SK-N-SH (cell line): Measurements from ENCODE around the gene CAPS.

Experiments used
- CTCF ChIP-seq: fragments of 200-600 bp; sonication (generic); IDR thresholded peaks from 2 replicates; pipeline ENCODE4 v1.6.1; 2017; ENCODE audit warnings: antibody characterized with exemption, mild to moderate bottlenecking, moderate library complexity
- POLR2AphosphoS5 ChIP-seq: IDR thresholded peaks from 2 replicates; pipeline ENCODE4 v1.6.1; 2012; ENCODE audit warnings: low read depth, low read length
- RAD21 ChIP-seq: IDR thresholded peaks from 2 replicates; pipeline ENCODE4 v1.6.1; 2012; ENCODE audit warnings: mild to moderate bottlenecking, low read length
- RFX5 ChIP-seq: IDR thresholded peaks from 2 replicates; pipeline ENCODE4 v1.6.1; 2012; ENCODE audit warnings: mild to moderate bottlenecking, improper control_type of control experiment, low read length
- SMC3 ChIP-seq: IDR thresholded peaks from 2 replicates; pipeline ENCODE4 v1.6.1; 2012; ENCODE audit warnings: low read depth, low read length, improper control_type of control experiment
- TAF1 ChIP-seq: IDR thresholded peaks from 2 replicates; pipeline ENCODE4 v1.6.1; 2012; ENCODE audit warnings: low read depth, mild to moderate bottlenecking, low read length, moderate library complexity, borderline replicate concordance
- TEAD4 ChIP-seq: IDR thresholded peaks from 2 replicates; pipeline ENCODE4 v1.4.0; 2012; ENCODE audit warnings: mild to moderate bottlenecking, borderline replicate concordance; ENCODE audit not compliant: insufficient read depth
- TF ChIP-seq, protein P1 (sequence below): IDR thresholded peaks from 2 replicates; pipeline ENCODE4; 2012

- TF ChIP-seq, protein P1, sequence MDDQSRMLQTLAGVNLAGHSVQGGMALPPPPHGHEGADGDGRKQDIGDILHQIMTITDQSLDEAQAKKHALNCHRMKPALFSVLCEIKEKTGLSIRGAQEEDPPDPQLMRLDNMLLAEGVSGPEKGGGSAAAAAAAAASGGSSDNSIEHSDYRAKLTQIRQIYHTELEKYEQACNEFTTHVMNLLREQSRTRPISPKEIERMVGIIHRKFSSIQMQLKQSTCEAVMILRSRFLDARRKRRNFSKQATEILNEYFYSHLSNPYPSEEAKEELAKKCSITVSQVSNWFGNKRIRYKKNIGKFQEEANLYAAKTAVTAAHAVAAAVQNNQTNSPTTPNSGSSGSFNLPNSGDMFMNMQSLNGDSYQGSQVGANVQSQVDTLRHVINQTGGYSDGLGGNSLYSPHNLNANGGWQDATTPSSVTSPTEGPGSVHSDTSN, result no peak
- TF ChIP-seq CTCF (no peak), TEAD4 (no peak), POLR2AphosphoS5 (no peak), RAD21 (no peak), TAF1 (no peak), RFX5 (no peak), SMC3 (no peak)
Observed at GRCh38 chr19:5917431-5918107, 3.5 kb downstream of the CAPS start.
